BE2C (cell line): ENCODE results near the gene CCDC197. TPM values are rescaled to one million over a fixed set of nuclear protein-coding genes. Genes with fewer than 3 reads are reported as not detected.

Experiments used
- DNase-seq: peaks from one replicate; pipeline ENCODE4 v3.0.0-alpha.2; 2020
- H3K27me3 ChIP-seq: fragments of 250-450 bp; sonication (Bioruptor Pico); 2 replicates; pipeline ENCODE4 v1.5.1; 2020; ENCODE audit warnings: mild to moderate bottlenecking
- H3K36me3 ChIP-seq: fragments of 250-450 bp; sonication (Bioruptor Pico); 2 replicates; pipeline ENCODE4 v1.5.1; 2020; ENCODE audit warnings: mild to moderate bottlenecking
- H3K4me1 ChIP-seq: fragments of 250-450 bp; sonication (Bioruptor Pico); 2 replicates; pipeline ENCODE4 v1.5.1; 2020
- H3K4me3 ChIP-seq: 2 replicates; pipeline ENCODE4 v1.5.1; 2011; ENCODE audit warnings: low read depth, low read length
- H3K9me3 ChIP-seq: fragments of 250-450 bp; sonication (Bioruptor Pico); 2 replicates; pipeline ENCODE4 v1.5.1; 2020
- polyA plus RNA-seq: library from polyadenylated mRNA; unstranded; fragments of >200 nt; gene quantifications from one replicate; pipeline ENCODE4 v1.2.1, GENCODE V29; 2012; ENCODE audit warnings: low read depth, missing spikeins; ENCODE audit not compliant: insufficient read length, insufficient read depth
- TF ChIP-seq, protein P1 (sequence below): IDR thresholded peaks from 2 replicates; pipeline ENCODE4 v1.5.1; 2012; ENCODE audit warnings: mild to moderate bottlenecking, low read depth, low read length

Gene CCDC197
- polyA plus RNA-seq: not detected

DNA sequence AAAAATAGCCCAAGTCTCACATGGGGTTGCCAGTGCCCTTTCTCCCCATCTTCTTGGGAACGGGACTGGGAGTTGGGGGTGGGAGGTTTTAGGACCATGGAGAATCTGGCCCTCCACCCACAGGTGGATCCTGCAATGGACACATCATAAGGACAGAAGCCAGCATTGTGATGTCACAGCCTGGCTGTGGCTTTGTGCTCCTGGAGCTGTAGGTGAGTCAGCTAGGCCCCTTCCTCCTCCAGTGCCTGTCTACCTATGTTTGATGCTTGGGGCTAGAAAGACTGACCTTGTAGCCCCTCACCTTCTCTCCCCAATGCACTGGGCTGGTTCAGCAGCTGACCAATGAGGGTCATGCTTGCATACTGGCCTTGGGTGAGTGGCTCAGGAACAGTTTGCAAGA is at the start of gene CCDC197:
Gene CCDC197 (plus strand): TSS at position 220 of the 400 bp plus-strand sequence. CDS start 831 bp downstream, outside the sequence.
- TF ChIP-seq, protein P1, sequence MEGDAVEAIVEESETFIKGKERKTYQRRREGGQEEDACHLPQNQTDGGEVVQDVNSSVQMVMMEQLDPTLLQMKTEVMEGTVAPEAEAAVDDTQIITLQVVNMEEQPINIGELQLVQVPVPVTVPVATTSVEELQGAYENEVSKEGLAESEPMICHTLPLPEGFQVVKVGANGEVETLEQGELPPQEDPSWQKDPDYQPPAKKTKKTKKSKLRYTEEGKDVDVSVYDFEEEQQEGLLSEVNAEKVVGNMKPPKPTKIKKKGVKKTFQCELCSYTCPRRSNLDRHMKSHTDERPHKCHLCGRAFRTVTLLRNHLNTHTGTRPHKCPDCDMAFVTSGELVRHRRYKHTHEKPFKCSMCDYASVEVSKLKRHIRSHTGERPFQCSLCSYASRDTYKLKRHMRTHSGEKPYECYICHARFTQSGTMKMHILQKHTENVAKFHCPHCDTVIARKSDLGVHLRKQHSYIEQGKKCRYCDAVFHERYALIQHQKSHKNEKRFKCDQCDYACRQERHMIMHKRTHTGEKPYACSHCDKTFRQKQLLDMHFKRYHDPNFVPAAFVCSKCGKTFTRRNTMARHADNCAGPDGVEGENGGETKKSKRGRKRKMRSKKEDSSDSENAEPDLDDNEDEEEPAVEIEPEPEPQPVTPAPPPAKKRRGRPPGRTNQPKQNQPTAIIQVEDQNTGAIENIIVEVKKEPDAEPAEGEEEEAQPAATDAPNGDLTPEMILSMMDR: no peak
- Histone ChIP-seq H3K9me3 (no peaks in the 10 kb centered on the region), H3K36me3 (no peaks in the 10 kb centered on the region), H3K4me3 (no peak within 1 kb of the TSS), H3K27me3 (no peaks in the 10 kb centered on the region), H3K4me1 (no peaks in the 10 kb centered on the region)
- no peak for DNase-seq

DNA sequence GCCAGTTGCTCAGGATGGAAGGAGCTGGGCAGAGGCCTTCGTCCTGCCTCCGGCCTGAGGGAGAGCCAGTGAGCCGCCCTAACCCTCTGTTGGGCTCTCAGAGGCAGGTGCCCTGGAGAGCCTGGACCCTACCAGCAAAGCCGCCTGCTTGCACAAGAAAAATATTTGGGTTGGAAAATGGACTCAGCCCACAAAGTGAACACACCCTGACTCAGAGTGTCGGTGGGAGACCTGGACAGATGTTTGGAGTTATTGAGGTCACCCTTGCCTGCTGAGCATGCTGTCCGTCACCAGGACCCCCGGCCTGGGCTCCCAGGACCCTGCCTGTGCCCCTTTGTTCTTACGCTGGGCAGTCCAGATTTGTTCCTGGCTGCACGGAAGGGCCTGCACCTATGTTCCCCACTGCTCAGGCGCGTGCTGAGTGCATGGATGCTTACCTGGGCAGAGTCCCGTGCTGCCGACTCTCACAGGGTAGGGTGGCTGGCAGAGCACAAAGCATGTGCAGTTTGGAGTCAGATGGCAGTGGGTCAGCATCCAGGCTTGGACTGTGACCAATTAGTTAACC is 47.5 kb upstream of the CCDC197 start:
- H3K9me3 ChIP-seq: no peaks in the 10 kb centered on the region
- no peaks in the 10 kb centered on the region for H3K27me3 ChIP-seq
- DNase-seq: no peak
- H3K4me1 ChIP-seq: no peaks in the 10 kb centered on the region
- H3K4me3 ChIP-seq: no peak overlapping the region
- no peaks in the 10 kb centered on the region for H3K36me3 ChIP-seq
- TF ChIP-seq, protein P1: no peak

DNA sequence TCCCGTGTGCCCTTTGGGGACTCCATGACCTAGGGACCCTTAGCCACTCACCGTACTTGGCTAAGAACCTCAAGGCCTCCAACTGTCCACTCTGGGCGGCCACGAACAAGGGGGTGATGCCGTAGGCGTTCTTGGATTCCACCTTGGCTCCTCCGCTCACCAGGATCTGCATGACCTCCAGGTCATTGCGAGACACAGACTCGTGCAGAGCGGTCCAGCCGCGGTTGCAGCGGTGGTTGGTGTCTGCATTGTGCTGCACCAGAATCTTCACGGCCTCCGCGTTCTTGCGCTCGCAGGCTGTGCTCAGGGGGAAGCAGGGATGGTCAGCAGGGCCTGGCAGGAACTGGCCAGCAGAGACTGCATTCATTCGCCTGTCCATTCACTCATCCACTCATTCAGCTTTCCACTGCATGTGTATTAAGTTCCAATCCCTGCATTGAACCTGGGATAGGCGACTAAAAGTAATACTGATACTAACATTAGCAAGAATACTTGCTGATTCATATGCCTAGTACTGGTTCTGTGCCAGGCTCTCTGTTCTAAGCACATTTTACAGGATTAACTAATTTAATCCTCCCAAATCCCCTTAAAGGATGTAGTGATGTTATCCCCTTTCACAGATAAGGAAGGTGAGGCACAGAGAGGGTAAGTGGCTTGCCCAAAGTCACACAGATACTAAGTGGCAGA is 46.0 kb upstream of the CCDC197 start:
- DNase-seq: no peak
- TF ChIP-seq, protein P1: no peak
- no peaks in the 10 kb centered on the region for H3K4me1 ChIP-seq

DNA sequence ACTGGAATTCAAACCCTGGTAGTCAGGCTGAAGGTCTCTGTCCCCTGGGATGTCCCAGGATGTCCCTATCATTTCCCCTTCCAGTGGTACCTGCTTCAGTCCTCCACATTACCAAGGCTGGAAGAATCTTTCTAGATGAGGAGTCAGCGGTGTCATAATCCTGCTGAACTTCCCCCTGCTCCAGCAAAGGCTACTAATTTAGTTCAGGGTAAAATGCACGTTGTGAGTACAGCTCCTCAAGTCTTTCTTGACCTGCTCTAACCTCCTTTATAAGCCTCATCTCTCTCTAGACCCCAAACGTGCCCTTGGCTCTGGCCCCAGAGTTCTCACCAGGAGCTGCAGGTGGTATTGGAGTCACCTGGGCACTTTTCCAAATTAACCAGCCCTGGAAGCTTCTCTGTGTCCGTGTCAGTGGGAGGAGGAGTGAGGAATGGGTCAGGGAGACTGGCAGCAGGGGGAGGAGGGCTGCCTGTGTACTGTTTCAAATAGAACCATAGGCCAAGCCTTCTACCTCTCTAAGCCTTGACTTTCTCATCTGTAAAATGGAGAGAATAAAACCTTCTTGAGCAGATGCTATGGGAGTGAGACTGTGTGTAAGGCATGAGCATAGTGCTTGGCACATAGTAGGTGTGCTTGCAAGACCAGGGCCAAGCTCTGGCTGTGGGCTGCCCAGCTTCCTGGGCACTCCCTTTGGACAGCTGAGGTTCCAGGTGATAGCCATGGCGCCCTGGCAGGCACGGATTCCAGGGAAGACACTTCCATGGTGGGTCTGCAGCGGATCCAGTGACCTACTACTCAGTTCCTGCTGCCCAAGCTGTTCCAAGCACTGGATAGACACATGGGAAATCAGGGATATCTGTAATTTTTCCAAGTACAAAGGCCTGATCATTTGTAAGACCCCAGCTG is 45.2 kb upstream of the CCDC197 start:
- TF ChIP-seq, protein P1: no peak
- Histone ChIP-seq H3K4me1 (no peaks in the 10 kb centered on the region), H3K27me3 (no peaks in the 10 kb centered on the region), H3K4me3 (no peak overlapping the region), H3K9me3 (no peaks in the 10 kb centered on the region), H3K36me3 (no peaks in the 10 kb centered on the region)
- no peak for DNase-seq

More for the DNA sequence above, 46.0 kb upstream of the CCDC197 start:
- Histone ChIP-seq H3K9me3 (no peaks in the 10 kb centered on the region), H3K4me3 (no peak overlapping the region), H3K36me3 (no peaks in the 10 kb centered on the region), H3K27me3 (no peaks in the 10 kb centered on the region)

DNA sequence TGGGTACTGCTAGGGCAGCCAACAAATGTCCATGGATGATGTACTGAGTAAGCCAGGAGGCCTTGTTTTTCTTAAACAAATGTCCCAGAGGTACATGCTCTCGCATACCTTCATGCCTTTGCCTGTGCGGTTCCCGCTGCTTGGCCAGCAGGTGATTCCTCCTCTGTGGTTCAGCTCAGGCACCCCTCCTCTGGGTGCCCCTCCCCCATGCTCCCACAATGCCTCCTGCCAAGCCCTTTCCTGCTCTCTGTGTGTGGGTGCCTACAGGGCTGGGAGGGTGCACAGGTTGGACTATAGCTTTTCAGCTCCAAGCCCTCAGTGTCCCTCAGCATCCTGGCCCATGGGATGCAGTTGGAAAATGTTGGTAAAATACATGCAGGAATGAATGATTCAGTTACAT is 44.3 kb upstream of the CCDC197 start:
- no peaks in the 10 kb centered on the region for H3K4me1 ChIP-seq
- H3K27me3 ChIP-seq: no peaks in the 10 kb centered on the region
- TF ChIP-seq, protein P1: no peak
- no peaks in the 10 kb centered on the region for H3K9me3 ChIP-seq
- no peaks in the 10 kb centered on the region for H3K36me3 ChIP-seq
- no peak overlapping the region for H3K4me3 ChIP-seq
- DNase-seq: no peak
